Uterus (tissue), 2 donors: Measurements from ENCODE around the gene USB1.

Experiments
- POLR2A ChIP-seq, 2 donors: fragments of 450-650 bp; IDR thresholded peaks; one replicate each; pipeline ENCODE4 v1.6.1; 2016; ENCODE audit warnings: antibody characterized with exemption in 2 of 2, mild to moderate bottlenecking in 1 of 2, moderate library complexity in 1 of 2
- TF ChIP-seq, protein P1 (sequence below), 4 experiments: fragments of 200-600 bp in 2 of 4; fragments of 450-650 bp in 2 of 4; sonication (generic) in 2 of 4; IDR thresholded peaks; one replicate each; pipeline ENCODE4 v1.5.1; 2016 to 2019; ENCODE audit warnings: antibody characterized with exemption in 4 of 4, mild to moderate bottlenecking in 2 of 4, moderate library complexity in 1 of 4

DNA sequence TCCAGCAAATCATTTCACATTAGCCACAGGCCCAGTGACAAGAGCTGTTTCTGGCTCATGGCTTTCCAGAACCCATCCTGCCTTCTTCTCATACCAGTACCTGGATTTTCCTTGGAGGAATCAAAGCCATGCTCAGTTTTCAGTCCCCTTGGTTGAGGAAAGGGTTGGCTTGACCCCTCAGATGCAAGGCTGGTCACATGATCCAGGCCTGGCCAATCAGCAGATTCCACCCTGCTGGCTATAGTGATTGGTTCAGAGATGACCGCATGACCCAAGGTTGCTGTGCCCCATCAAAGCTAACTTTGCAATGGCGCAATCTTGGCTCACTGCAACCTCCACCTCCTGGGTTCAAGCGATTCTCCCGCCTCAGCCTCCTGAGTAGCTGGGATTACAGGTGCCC, 69.4 kb downstream of the USB1 start:
- TF ChIP-seq, protein P1, sequence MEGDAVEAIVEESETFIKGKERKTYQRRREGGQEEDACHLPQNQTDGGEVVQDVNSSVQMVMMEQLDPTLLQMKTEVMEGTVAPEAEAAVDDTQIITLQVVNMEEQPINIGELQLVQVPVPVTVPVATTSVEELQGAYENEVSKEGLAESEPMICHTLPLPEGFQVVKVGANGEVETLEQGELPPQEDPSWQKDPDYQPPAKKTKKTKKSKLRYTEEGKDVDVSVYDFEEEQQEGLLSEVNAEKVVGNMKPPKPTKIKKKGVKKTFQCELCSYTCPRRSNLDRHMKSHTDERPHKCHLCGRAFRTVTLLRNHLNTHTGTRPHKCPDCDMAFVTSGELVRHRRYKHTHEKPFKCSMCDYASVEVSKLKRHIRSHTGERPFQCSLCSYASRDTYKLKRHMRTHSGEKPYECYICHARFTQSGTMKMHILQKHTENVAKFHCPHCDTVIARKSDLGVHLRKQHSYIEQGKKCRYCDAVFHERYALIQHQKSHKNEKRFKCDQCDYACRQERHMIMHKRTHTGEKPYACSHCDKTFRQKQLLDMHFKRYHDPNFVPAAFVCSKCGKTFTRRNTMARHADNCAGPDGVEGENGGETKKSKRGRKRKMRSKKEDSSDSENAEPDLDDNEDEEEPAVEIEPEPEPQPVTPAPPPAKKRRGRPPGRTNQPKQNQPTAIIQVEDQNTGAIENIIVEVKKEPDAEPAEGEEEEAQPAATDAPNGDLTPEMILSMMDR (IDR thresholded peaks at IDR 0.05), result no peak
- no peak for TF ChIP-seq POLR2A (IDR thresholded peaks at IDR 0.05)
